Measurements from ENCODE around the gene ZFP92. TPM values are rescaled to one million over a fixed set of nuclear protein-coding genes. Genes with fewer than 3 reads are reported as not detected.

ZFP92 gene
- total and polyA plus RNA-seq, 2 of the 8 experiments (the other 6 are each of a cell fraction or from before 2014, with no cell fraction given) = 0.14 to 0.41 TPM

DNA sequence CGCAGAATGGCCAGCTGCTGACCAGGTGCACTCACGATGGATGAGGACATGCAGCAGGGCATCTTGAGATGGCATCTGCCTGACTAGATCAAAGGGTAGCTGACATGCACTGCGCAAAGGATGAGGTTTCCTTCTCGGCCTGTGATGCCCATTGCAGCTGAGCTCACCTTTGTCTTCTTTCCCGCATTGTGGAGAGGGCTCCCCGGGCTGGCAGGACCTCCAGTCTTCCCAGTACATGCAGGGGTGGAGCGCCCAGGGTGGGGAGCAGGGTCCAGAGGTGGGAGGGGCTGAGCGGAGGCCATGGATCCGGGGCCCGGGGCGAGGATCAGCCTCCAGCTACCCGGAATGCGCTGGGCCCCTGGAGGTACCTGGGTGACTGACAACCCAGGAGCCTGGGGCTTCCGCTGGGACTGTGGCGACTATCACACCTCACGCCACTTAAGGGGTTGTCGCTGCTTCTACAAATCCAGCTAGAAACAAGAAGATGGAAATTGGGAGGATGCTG lies 22.6 kb downstream of the ZFP92 start:
- H2BK5ac ChIP-seq (ENCODE audit: low read depth, low read length) = no peak overlapping the region
- no peak overlapping the region for H2BK12ac ChIP-seq (ENCODE audit: low read depth, low read length)
- no peaks in the 10 kb centered on the region for H3K9me3 ChIP-seq (ENCODE audit: insufficient read depth in 2 of 2, low read depth in 1 of 2, low read length in 1 of 2)
- no peak overlapping the region for H3K18ac ChIP-seq (ENCODE audit: extremely low read depth, low read length)
- H2AFZ ChIP-seq (ENCODE audit: low read length) = no peak overlapping the region
- TF ChIP-seq ASH2L (IDR thresholded peaks at IDR 0.05; ENCODE audit: low read length) = no peak
- TF ChIP-seq SIN3A (conservative IDR thresholded peaks at IDR 0.05 in 1 of 2, IDR thresholded peaks at IDR 0.05 in 1 of 2; ENCODE audit: low read depth in 1 of 2, low read length in 2 of 2) = no peak
- TF ChIP-seq YY1 (IDR thresholded peaks at IDR 0.05; ENCODE audit: low read depth, low read length) = no peak
- TF ChIP-seq EZH2 (IDR thresholded peaks at IDR 0.05; ENCODE audit: low read depth, low read length, severe bottlenecking) = no peak
- no peak for TF ChIP-seq POLR2AphosphoS5 (IDR thresholded peaks at IDR 0.05; ENCODE audit: low read depth, low read length)
- no peak for TF ChIP-seq RAD21 (IDR thresholded peaks at IDR 0.05 in 1 of 2, conservative IDR thresholded peaks at IDR 0.05 in 1 of 2; ENCODE audit: low read depth in 2 of 2, low read length in 2 of 2)
- TF ChIP-seq CHD1 (IDR thresholded peaks at IDR 0.05; ENCODE audit: low read depth, low read length) = no peak
- no peak overlapping the region for H3K9ac ChIP-seq (replicated peaks in 1 of 4; ENCODE audit: extremely low read depth in 1 of 4, low read depth in 3 of 4, low read length in 3 of 4)
- POLR2A ChIA-PET (ENCODE audit: partially characterized antibody) = interaction anchor here (2.0 kb wide), 1 partner anchor 10 kb away, joined by 6 read pairs; no protein-coding TSS in a partner anchor
- H2BK120ac ChIP-seq (replicated peaks; ENCODE audit: low read depth, low read length) = no peak overlapping the region
- no peak overlapping the region for H3K4me2 ChIP-seq (ENCODE audit: insufficient read depth in 1 of 2, low read depth in 2 of 2, low read length in 2 of 2)
- H2AK5ac ChIP-seq (ENCODE audit: low read depth, low read length) = no peak overlapping the region
- no peaks in the 10 kb centered on the region for H3K4me1 ChIP-seq (replicated peaks in 1 of 4; ENCODE audit: control insufficient read depth in 3 of 4, insufficient read depth in 4 of 4, low read length in 3 of 4)
- 100% methylated on average over 1 of the region's 17 CpGs; no CpG with 5 or more reads in 1 of the 2 experiments for WGBS, 2 experiments (ENCODE audit: extremely low coverage in 1 of 2, insufficient coverage in 1 of 2, insufficient read length in 1 of 2, insufficient replicate concordance in 2 of 2, low coverage in 1 of 2, low lambda C conversion rate in 2 of 2, missing lambda C conversion rate in 1 of 2)
- H4K91ac ChIP-seq (replicated peaks; ENCODE audit: insufficient read length, low read length) = no peak overlapping the region
- no peak overlapping the region for H3K56ac ChIP-seq (replicated peaks; ENCODE audit: insufficient read length, low read depth, low read length)
- no peaks in the 10 kb centered on the region for H3K27me3 ChIP-seq (replicated peaks in 1 of 4; ENCODE audit: control insufficient read depth in 3 of 4, extremely low read depth in 1 of 4, insufficient read depth in 3 of 4, low read length in 3 of 4)
- FAIRE-seq (no peak), DNase-seq (ENCODE audit: low read depth in 1 of 2, low spot score in 2 of 2) (no peak)
- H3K14ac ChIP-seq (ENCODE audit: insufficient read length) = no peak overlapping the region
- H4K5ac ChIP-seq (ENCODE audit: insufficient read length, low read depth, low read length) = no peak overlapping the region
- H3K79me2 ChIP-seq (ENCODE audit: control insufficient read depth in 1 of 2, insufficient read depth in 2 of 2, low read length in 2 of 2) = no peaks in the 10 kb centered on the region
- no peak overlapping the region for H3K27ac ChIP-seq (ENCODE audit: low read depth, low read length)
- no peak overlapping the region for H3K23ac ChIP-seq (ENCODE audit: insufficient read length)
- H3K23me2 ChIP-seq (ENCODE audit: low read depth, low read length) = no peaks in the 10 kb centered on the region
- no peak overlapping the region for H2BK20ac ChIP-seq (ENCODE audit: low read length)
- CTCF ChIA-PET (ENCODE audit: partially characterized antibody) = interaction anchor here (0.9 to 1.5 kb wide), 3 partner anchors 10 to 62 kb away, joined by 3 to 4 read pairs (median 3); no protein-coding TSS in a partner anchor
- H3K79me1 ChIP-seq (ENCODE audit: low read depth, low read length) = no peaks in the 10 kb centered on the region
- no peak overlapping the region for H4K8ac ChIP-seq (ENCODE audit: extremely low read depth, insufficient read depth, low read length)
- H3K36me3 ChIP-seq (ENCODE audit: control insufficient read depth in 2 of 4, insufficient read depth in 4 of 4, low read length in 3 of 4) = no peaks in the 10 kb centered on the region
- no peak overlapping the region for H3K4ac ChIP-seq (replicated peaks; ENCODE audit: insufficient read length, low read depth, low read length)
- no peak overlapping the region for H2BK15ac ChIP-seq (ENCODE audit: low read length)
- H3K4me3 ChIP-seq (ENCODE audit: extremely low read depth in 1 of 4, insufficient read depth in 2 of 4, low read depth in 3 of 4, low read length in 4 of 4) = no peak overlapping the region
- H4K20me1 ChIP-seq (replicated peaks in 1 of 2; ENCODE audit: control insufficient read depth in 1 of 2, insufficient read depth in 2 of 2, low read length in 2 of 2) = no peaks in the 10 kb centered on the region

All from H1 (cell line).